SIG-M5 (cell line): ENCODE results near the gene MRTO4.
"Not testable (repeated sequence)": the region's sequence is repeated elsewhere in the genome, so short reads cannot be mapped to it uniquely, and the experiment has no call there.

Experiments
- DNase-seq: peaks from one replicate; lab custom pipeline; 2025; lab: John Stamatoyannopoulos, UW

The MRTO4 gene

DNA sequence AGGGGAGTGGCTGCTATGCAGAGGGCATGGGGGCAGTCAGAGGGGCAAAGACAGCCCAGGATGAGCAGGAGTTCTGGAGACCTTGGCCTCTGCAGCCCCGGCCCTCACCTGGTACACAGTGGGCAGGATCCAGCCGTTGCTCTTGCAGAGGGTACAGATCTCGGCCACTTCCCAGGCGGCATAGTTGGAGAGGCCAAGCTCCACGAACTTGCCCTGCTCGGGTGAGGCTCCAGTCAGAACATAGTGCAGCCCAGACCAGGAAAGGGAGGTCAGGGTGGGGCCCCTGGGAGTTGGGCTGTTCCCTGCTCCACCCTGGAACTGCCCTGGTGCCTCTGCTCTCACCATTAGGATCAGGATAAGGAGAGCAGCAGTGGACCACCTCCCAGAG, 18.7 kb downstream of the MRTO4 start:
- not testable (repeated sequence) for DNase-seq

GRCh38 chr1:19272064-19272463, 20.5 kb downstream of the MRTO4 start:
- DNase-seq: no peak

DNA sequence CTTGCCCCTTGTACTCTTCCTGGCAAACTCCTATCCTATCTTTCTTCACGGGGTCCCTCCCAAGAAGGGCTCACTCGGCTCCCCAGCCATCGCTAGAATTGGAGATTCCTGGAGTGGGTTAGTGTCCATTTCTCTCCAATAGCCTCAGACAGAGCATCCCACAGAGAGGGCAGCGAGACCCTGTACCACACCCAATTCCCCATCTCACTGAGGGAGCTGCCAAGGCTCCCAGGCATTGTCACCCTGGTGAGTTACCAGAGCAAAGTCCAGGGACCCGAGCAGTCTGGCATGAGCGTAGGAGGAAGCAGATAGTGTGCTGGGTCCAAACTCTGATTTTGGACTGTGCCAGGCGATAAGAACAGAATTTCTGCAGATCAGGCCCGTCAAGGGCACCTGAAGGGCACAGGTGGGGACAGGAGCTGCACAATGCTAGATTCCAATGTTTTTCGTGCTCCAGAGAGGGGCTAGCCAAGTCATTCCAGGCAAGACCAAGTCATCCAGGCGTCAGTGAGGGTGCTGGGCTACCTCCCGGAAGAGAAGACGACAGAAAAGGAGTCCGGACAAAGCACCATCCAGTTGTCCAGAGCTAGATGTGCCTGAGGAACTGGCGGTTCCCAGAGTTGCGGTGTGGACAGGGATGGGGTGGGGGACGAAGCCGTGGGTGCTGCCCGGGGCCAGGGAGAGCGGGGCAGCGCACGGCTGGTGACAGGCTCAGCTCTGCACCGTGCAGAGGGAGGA, 21.7 kb downstream of the MRTO4 start:
- DNase-seq: no peak

DNA sequence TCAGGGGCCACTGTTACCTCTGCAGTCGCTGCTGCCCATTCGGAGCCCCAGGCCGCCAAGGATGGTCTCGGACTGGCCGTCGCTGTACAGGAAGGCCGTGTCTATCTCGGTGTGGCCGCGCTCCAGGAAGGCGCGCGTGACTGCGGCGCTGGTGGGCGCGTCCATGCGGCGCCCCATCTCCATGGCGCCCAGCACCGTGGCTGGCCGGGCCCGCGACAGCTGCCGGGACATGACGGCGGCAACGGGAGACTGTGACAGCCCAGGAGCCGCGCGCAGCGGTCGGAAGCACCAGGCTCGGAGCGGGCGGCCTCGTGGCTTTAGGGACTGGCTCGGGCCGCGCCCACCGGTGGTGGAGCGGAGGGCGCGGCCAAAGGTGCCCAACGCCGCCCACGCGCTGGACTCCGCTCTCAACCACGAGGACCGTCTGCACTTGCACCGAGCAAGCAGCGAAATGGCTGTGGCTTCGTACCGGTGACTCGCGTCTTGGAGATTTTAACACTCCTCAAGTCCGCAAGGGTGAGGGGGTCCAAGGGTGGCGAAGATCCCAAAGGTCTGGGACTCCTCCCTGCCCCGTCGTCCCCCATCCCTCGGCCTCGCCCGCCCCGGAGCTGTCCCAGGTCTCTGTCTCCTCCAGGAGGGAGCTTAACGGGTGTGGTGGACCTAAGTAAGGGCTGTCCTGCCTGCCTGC, 22.4 kb downstream of the MRTO4 start:
- DNase-seq: not testable (repeated sequence)

- DNase-seq: no peak
These were observed 23.0 kb downstream of the MRTO4 start for GRCh38 chr1:19274636-19275035.

- DNase-seq: no peak
These were observed 32.3 kb downstream of the MRTO4 start for GRCh38 chr1:19283891-19284290.

- no peak for DNase-seq
These were observed 33.3 kb downstream of the MRTO4 start for GRCh38 chr1:19284881-19285280.

GRCh38 chr1:19285366-19285765, 33.8 kb downstream of the MRTO4 start:
- not testable (repeated sequence) for DNase-seq

GRCh38 chr1:19285807-19286206, 34.2 kb downstream of the MRTO4 start:
- not testable (repeated sequence) for DNase-seq

GRCh38 chr1:19287436-19288185, 36.0 kb downstream of the MRTO4 start:
- no peak for DNase-seq

GRCh38 chr1:19288324-19289241, 37.0 kb downstream of the MRTO4 start, which contains the start of gene AKR7A3:
AKR7A3 (minus strand) TSS chr1:19288770; CDS start chr1:19288709, 61 bp downstream.
- not testable (repeated sequence) for DNase-seq

DNA sequence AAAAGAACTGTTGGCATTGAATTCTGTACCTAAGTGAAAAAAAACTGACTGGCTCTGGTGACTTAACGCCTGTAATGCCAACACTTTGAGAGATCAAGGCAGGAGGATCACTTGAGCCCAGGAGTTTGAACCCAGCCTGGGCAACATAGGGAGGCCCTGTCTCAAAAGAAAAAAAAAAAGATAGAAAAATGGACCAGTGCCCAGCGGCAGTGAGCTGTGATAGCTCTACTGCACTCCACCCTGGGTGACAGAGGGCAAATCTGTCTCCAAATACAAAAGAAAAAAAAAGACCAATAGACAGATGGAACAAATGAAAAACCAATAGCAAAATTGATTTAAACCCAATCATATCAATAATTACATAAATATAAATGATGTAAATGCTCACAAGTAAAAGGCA, 37.6 kb downstream of the MRTO4 start:
- no peak for DNase-seq

- no peak for DNase-seq
These were observed 43.0 kb downstream of the MRTO4 start for GRCh38 chr1:19294638-19295037.

DNA sequence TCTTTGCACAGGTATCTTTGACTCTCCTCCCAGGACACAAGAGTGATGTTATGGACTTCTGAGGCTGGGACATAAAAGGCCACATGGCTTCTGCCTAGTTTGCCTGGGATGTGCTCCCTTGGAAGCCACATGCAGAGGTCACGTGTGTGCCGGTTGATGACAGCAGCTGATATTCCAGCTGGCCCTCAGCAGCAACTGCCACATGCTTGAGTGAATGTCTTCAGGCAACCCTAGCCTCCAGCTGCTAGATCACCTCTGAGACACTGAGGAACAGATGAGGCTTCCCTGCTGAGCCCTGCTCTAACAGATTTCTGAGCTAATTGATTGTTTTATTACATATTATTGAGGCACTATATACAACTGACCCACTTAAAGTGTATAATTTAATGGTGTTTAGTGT, 48.6 kb downstream of the MRTO4 start:
- DNase-seq: no peak

GRCh38 chr1:19304081-19304480, 52.5 kb downstream of the MRTO4 start:
- DNase-seq: not testable (repeated sequence)

DNA sequence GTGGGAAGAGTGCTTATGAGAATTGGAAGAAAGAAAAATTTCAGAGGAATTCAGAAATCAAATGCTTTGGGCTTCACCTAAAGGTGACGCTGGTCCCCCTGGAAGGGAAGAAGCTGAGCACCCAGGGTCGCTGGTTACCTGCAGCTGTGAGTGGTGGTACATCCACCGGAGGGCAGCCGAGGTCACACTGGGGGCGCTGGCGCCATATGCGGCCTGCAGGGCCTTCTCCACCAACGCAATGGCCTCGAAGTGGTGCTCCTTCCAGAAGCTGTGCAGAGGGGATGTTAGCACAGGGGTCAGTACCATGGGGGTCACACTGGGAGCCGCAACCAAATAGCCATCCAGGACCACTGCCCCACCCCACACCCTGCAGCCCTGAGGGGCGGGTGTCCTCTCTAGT, 54.3 kb downstream of the MRTO4 start:
- DNase-seq: no peak

- no peak for DNase-seq
These were observed 55.3 kb downstream of the MRTO4 start for GRCh38 chr1:19306941-19307340.

DNA sequence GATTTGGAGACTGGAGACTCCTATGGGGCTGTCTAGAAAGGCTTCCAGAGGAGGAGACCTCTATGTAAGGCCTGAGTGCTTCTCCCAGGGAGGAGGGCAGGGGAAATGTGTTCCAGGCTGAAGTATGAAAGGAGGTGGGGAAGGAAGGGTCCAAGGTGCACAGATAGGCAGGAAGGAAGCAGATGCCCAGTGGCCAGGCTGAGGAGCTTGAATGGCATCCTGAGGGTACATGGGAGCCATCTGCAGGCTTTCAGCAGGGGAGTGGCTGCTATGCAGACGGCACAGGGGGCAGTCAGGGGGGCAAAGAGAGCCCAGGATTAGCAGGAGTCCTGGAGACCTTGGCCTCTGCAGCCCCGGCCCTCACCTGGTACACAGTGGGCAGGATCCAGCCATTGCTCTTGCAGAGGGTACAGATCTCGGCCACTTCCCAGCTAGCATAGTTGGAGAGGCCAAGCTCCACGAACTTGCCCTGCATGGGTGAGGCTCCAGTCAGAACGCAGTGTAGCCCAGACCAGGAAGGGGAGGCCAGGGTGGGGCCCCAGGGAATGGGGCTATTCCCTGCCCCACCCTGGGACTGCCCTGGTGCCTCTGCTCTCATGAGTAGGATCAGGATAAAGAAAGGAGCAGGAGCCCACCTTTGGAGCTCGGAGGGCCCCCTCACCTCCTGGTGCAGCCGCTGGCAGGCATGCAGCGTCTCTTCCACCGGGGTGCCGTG, 56.3 kb downstream of the MRTO4 start:
- DNase-seq: no peak

DNA sequence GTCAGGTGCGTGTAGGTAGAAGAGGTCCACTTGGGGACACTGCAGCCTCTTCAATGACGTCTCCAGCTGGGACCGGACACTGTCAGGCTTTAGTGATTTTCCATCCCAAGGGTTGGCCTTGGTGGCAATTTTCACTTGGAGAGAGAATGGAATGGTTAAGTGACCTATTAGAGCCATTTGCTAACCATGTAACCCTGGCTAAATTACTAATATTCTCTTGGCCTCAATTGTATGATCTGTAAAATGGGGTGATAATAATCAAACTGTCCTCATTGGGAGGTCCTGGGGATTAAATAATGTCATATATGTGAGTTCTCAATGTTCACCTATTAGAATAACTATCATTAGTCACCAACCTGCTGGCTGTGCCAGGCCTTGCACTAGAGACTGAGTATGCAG, 56.9 kb downstream of the MRTO4 start:
- DNase-seq: no peak

GRCh38 chr1:19309123-19309813, 57.7 kb downstream of the MRTO4 start:
- no peak for DNase-seq
